Keratinocyte (primary cell): ENCODE data around the gene ZDHHC1. TPM values are rescaled to one million over a fixed set of nuclear protein-coding genes. Genes with fewer than 3 reads are reported as not detected.

Experiments
- DNase-seq: peaks from one replicate; pipeline ENCODE4 v3.0.0-alpha.2; 2011; ENCODE audit warnings: low read depth, missing footprints, low spot score
- FAIRE-seq: peaks from 2 replicates; lab custom pipeline; 2011; peaks lifted over from hg19 to GRCh38; lab: Jason Lieb, UNC
- H2AFZ ChIP-seq: 2 replicates; pipeline ENCODE4 v1.6.0; 2012; ENCODE audit warnings: low read length, control low read depth, inconsistent platforms; ENCODE audit not compliant: control insufficient read depth
- H3K27ac ChIP-seq: 2 replicates; pipeline ENCODE4 v1.5.1; 2011; ENCODE audit warnings: low read length; ENCODE audit not compliant: control insufficient read depth, insufficient read depth
- H3K27me3 ChIP-seq: 3 replicates; pipeline ENCODE4 v1.6.0; 2011; ENCODE audit warnings: low read length; ENCODE audit not compliant: control insufficient read depth, insufficient read depth; ENCODE audit errors: extremely low read depth
- H3K36me3 ChIP-seq, 2 experiments: 2 replicates in 1 of 2; 3 replicates in 1 of 2; pipeline ENCODE4 v1.5.1; 2011; ENCODE audit warnings: low read length in 2 of 2, mild to moderate bottlenecking in 1 of 2; ENCODE audit not compliant: control insufficient read depth in 2 of 2, insufficient read depth in 2 of 2; ENCODE audit errors: extremely low read depth in 1 of 2
- H3K4me1 ChIP-seq: 3 replicates; pipeline ENCODE4 v1.5.1; 2011; ENCODE audit warnings: low read length; ENCODE audit not compliant: control insufficient read depth, insufficient read depth; ENCODE audit errors: extremely low read depth
- H3K4me2 ChIP-seq: 3 replicates; pipeline ENCODE4 v1.6.0; 2011; ENCODE audit warnings: low read depth, low read length; ENCODE audit not compliant: control insufficient read depth, insufficient read depth; ENCODE audit errors: extremely low read depth
- H3K4me3 ChIP-seq, 3 experiments: fragments of 200-600 bp in 1 of 3; sonication (generic) in 1 of 3; 2 replicates in 2 of 3; 3 replicates in 1 of 3; pipeline ENCODE4 v1.5.1; 2011 to 2016; ENCODE audit warnings: low read length in 3 of 3, mild to moderate bottlenecking in 3 of 3, control low read depth in 2 of 3, inconsistent platforms in 1 of 3, low read depth in 1 of 3, mixed read lengths in 1 of 3, mixed run types in 1 of 3, moderate library complexity in 1 of 3; ENCODE audit not compliant: control insufficient read depth in 2 of 3, insufficient read depth in 2 of 3; ENCODE audit errors: extremely low read depth in 1 of 3
- H3K79me2 ChIP-seq: 2 replicates; pipeline ENCODE4 v1.6.0; 2012; ENCODE audit warnings: low read length; ENCODE audit not compliant: control insufficient read depth, insufficient read depth
- H3K9ac ChIP-seq: 3 replicates; pipeline ENCODE4 v1.6.0; 2011; ENCODE audit warnings: low read length; ENCODE audit not compliant: control insufficient read depth, insufficient read depth; ENCODE audit errors: extremely low read depth
- H3K9me1 ChIP-seq: 3 replicates; pipeline ENCODE4 v1.6.0; 2011; ENCODE audit warnings: low read length; ENCODE audit not compliant: control insufficient read depth, insufficient read depth; ENCODE audit errors: extremely low read depth
- H3K9me3 ChIP-seq: 2 replicates; pipeline ENCODE4 v1.5.1; 2012; ENCODE audit warnings: low read depth, low read length; ENCODE audit not compliant: control insufficient read depth
- H4K20me1 ChIP-seq: 3 replicates; pipeline ENCODE4 v1.6.0; 2011; ENCODE audit warnings: low read length; ENCODE audit not compliant: control insufficient read depth, insufficient read depth; ENCODE audit errors: extremely low read depth
- CTCF ChIP-seq, 3 experiments: IDR thresholded peaks in 1 of 3; conservative IDR thresholded peaks in 1 of 3; optimal IDR thresholded peaks in 1 of 3; 2 replicates in 2 of 3; 3 replicates in 1 of 3; pipeline versions ENCODE3 to v1.5.1; 2011; ENCODE audit warnings: low read length in 3 of 3, mild to moderate bottlenecking in 3 of 3, moderate library complexity in 2 of 3, control low read depth in 1 of 3, inconsistent platforms in 1 of 3; ENCODE audit not compliant: insufficient read depth in 2 of 3; ENCODE audit errors: extremely low read depth in 1 of 3
- EZH2 ChIP-seq: IDR thresholded peaks from one replicate; pipeline ENCODE4 v1.6.1; 2012; ENCODE audit warnings: inconsistent platforms, mild to moderate bottlenecking, low read length, moderate library complexity
- dilution Hi-C: fragments of 300-500 bp; cut with MboI; formaldehyde crosslinking; loops from one replicate; pipeline ENCODE4 v1.7.0; 2020; ENCODE audit warnings: low sequenced_read_pairs; ENCODE audit not compliant: extremely low pct_ligation_motif_present
- polyA plus RNA-seq, 5 experiments: library from polyadenylated mRNA; depleted of rRNA in 3 of 5; stranded (reverse) in 3 of 5; stranded (forward) in 1 of 5; unstranded in 1 of 5; fragments of >200 nt; gene quantifications; 1 replicate in 1 of 5; 2 replicates in 3 of 5; 3 replicates in 1 of 5; pipeline versions ENCODE4 v1.2.1 to v1.2.3, GENCODE V29; 2011 to 2012; ENCODE audit warnings: missing spikeins in 2 of 5, low read depth in 1 of 5, low replicate concordance in 1 of 5

Gene ZDHHC1
- polyA plus RNA-seq, 1 donor (not counting 4 experiments of a cell fraction or from before 2014, with no cell fraction given), result 1.1 TPM

- Histone ChIP-seq H3K4me2 (no peak overlapping the region), H2AFZ (no peak overlapping the region), H3K9me1 (no peaks in the 10 kb centered on the region), H3K27ac (no peak overlapping the region), H3K79me2 (no peaks in the 10 kb centered on the region), H3K4me1 (peaks cover 4% of the 10 kb centered on the region), H3K4me3 (no peak overlapping the region), H3K27me3 (peaks cover 22% of the 10 kb centered on the region), H3K9me3 (no peaks in the 10 kb centered on the region), H3K36me3 (no peaks in the 10 kb centered on the region), H4K20me1 (peaks cover 7% of the 10 kb centered on the region), H3K9ac (no peak overlapping the region)
- TF ChIP-seq EZH2 (no peak), CTCF (optimal IDR thresholded peaks at IDR 0.05 in 1 of 3, IDR thresholded peaks at IDR 0.05 in 1 of 3, conservative IDR thresholded peaks at IDR 0.05 in 1 of 3; ENCODE audit: extremely low read depth in 1 of 3, insufficient read depth in 2 of 3, low read length in 3 of 3) (no peak)
- FAIRE-seq (no peak), DNase-seq (no peak)
- dilution Hi-C loops, result no loop called here
Observed at GRCh38 chr16:67425061-67425460, 8.8 kb upstream of the ZDHHC1 start.

- Histone ChIP-seq H3K9ac (no peak overlapping the region), H2AFZ (no peak overlapping the region), H3K4me1 (peaks cover 4% of the 10 kb centered on the region), H3K4me2 (no peak overlapping the region), H3K9me3 (no peaks in the 10 kb centered on the region), H3K9me1 (no peaks in the 10 kb centered on the region), H3K27me3 (peaks cover 16% of the 10 kb centered on the region), H3K36me3 (no peaks in the 10 kb centered on the region), H3K79me2 (no peaks in the 10 kb centered on the region), H3K27ac (no peak overlapping the region), H3K4me3 (no peak overlapping the region), H4K20me1 (peaks cover 1% of the 10 kb centered on the region)
- FAIRE-seq (no peak), DNase-seq (no peak)
- dilution Hi-C loops, result no loop called here
- TF ChIP-seq EZH2, result no peak
- no peak for TF ChIP-seq CTCF (optimal IDR thresholded peaks at IDR 0.05 in 1 of 3, IDR thresholded peaks at IDR 0.05 in 1 of 3, conservative IDR thresholded peaks at IDR 0.05 in 1 of 3; ENCODE audit: extremely low read depth in 1 of 3, insufficient read depth in 2 of 3, low read length in 3 of 3)
Observed at GRCh38 chr16:67424261-67424615, 8.0 kb upstream of the ZDHHC1 start.
